ENCODE results near the gene PORCN.
"Not testable (repeated sequence)": the region's sequence is repeated elsewhere in the genome, so short reads cannot be mapped to it uniquely, and the experiment has no call there.

PORCN gene

DNA sequence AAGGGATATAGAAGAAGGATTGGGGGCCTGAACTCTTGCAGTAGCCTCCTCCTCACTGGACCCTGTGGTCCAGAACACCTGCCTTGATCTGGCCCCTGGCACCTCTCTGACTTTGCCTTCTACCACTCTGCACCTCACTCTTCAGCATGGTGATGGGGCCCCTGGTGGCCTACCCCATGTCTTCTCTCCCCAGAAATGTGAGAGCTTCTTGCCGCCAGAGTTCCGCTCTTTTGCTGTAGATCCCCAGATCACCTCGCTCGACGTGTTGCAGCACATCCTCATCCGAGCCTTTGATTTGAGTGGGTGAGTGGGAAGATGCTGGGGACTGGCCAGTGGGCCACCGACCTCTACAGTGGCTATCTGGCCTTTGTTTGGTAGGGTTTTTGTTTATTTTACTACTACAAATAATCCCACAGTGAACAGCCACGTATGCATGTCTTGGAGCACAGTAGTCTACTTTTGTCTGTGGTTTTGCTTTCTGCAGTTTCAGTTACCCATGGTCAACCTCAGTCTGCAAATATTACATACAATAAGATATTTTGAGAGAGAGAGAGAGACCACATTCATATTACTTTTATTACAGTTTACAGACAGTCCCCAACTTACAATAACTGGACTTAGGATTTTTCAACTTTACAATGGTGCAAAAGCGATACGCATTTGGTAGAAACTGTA lies 32.5 kb downstream of the PORCN start:
- DNase-seq (ENCODE audit: low read depth): no peak

DNA sequence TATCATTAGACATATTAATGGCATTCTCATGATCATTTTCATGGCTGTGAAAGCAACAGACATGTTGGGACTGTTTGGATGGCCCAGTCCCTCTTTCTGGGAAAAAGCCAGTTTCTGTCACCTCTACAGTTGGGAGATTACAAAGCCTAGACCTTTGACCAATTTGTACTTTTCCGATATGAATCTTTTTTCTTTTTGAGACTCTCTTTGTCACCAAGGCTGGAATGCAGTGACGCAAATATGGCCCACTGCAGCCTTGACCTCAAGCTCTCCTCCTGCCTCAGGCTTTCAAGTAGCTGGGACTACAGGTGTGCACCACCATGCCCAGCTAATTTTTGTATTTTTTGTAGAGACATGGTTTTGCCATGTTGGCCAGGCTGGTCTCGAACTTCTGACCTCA lies 40.1 kb downstream of the PORCN start:
- no peak for DNase-seq (ENCODE audit: low read depth)

DNA sequence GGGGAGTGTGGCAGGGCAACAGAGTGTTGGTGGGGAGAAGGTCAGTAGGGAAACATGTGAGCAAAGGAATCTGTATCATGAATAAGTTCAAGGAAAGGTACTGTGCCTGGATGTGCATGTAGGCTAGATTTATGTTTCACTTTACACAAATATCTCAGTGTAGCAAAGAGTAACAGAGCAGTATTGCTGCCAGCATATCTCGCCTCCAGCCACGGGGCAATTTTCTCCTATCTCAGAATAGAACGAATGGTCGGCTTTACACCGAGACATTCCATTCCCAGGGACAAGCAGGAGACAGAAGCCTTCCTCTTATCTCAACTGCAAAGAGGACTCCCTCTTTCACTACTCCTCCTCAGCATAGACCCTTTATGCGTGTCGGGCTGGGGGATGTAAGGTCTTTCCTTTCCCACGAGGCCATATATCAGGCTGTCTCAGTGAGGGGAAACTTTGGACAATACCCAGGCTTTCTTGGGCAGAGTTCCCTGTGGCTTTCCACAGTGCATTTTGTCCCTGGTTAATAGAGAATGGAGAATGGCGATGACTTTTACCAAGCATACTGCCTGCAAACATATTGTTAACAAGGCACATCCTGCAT lies 47.0 kb downstream of the PORCN start:
- not testable (repeated sequence) for DNase-seq (ENCODE audit: low read depth)

DNA sequence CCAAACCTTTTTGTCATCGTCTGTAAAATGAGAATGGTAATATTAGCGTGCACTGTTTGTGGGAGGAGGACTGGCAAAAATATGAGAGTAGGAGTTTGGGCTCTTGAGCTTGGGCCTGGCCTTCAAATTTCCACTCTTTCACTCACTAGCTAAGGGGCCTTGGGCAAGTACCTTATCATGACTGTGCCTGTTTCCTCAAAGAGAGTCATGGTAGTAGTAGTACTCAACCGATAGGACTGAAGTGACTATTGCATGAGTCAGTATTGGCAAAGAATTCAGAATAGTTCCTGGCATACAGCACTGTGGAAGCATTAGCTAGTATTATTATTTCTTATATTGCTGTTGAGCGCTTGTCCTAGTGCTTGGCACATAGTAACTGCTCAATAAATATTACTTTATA lies 49.5 kb downstream of the PORCN start:
- DNase-seq (ENCODE audit: low read depth): no peak

DNA sequence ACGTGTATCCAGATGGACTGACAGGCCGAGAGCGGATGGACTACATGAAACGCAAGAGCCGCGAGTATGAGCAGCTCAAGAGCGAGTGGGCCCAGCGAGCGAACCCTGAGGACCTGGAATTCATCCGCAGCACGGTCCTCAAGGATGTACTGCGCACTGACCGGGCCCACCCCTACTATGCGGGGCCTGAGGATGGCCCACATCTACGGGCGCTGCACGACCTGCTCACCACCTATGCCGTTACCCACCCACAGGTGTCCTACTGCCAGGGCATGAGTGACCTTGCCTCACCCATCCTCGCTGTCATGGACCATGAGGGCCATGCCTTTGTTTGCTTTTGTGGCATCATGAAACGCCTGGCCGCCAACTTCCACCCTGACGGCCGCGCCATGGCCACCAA lies 50.8 kb downstream of the PORCN start:
- DNase-seq (ENCODE audit: low read depth): no peak

DNA sequence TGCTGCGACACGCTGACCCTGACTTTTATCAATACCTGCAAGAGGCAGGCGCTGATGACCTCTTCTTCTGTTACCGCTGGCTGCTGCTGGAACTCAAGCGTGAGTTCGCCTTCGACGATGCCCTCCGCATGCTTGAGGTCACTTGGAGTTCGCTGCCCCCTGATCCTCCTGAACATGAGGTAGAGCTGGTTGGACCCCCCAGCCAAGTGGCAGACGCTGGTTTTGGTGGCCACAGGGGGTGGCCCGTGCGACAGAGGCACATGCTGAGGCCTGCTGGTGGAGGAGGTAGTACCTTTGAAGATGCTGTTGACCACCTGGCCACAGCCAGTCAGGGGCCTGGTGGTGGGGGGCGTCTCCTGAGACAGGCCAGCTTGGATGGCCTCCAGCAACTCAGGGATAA lies 51.3 kb downstream of the PORCN start:
- DNase-seq (ENCODE audit: low read depth): no peak

DNA sequence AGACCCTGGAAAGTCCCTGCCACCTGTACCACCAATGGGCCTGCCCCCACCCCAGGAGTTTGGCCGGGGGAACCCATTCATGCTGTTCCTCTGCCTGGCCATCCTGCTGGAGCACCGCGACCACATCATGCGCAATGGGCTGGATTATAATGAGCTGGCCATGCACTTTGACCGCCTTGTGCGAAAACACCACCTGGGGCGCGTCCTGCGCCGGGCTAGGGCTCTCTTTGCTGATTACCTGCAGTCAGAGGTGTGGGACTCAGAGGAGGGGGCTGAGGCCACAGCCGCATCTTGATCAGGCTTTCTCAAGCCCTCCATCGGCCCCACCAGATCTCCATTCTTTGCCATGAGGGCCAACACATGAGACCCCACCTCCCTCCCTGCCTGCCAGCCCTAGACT lies 51.9 kb downstream of the PORCN start:
- no peak for DNase-seq (ENCODE audit: low read depth)

DNA sequence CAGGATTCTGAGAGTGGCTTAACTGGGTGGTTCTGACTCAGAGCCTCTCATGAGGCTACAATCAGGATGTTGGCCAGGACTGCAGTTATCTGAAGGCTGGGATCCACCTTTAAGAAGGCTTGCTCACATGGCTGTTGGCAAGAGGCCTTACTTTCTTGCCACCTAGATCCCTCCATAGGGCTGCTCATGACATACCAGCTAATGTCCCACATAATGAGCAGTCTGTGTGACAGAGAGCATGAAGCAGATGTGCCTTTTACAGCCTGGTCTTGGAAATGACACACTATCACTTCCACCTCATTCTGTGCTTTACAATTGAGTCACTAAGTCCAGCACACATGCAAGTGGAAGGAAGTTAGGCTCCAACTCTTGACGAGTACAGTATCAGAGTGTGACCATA lies 61.2 kb downstream of the PORCN start:
- no peak for DNase-seq (ENCODE audit: low read depth)
